Ishikawa (cell line): ENCODE results near the gene NKD1.

ENCODE experiments used
- CEBPB ChIP-seq: IDR thresholded peaks from 2 replicates; pipeline ENCODE4 v1.6.1; 2012
- CREB1 ChIP-seq: IDR thresholded peaks from 2 replicates; pipeline ENCODE4 v1.6.1; 2012; ENCODE audit warnings: low read depth
- EGR1 ChIP-seq: IDR thresholded peaks from 2 replicates; pipeline ENCODE4 v1.6.1; 2012
- EP300 ChIP-seq: IDR thresholded peaks from 2 replicates; pipeline ENCODE4 v1.6.1; 2012; ENCODE audit warnings: borderline replicate concordance
- FOXM1 ChIP-seq: IDR thresholded peaks from 2 replicates; pipeline ENCODE4 v1.6.1; 2012; ENCODE audit warnings: low read depth, borderline replicate concordance
- NFIC ChIP-seq: IDR thresholded peaks from 2 replicates; pipeline ENCODE4 v1.6.1; 2012
- RAD21 ChIP-seq: IDR thresholded peaks from 2 replicates; pipeline ENCODE4 v1.6.1; 2012; ENCODE audit warnings: low read depth
- TAF1 ChIP-seq: IDR thresholded peaks from 2 replicates; pipeline ENCODE4 v1.6.1; 2012; ENCODE audit warnings: low read depth, mild to moderate bottlenecking
- TCF12 ChIP-seq: IDR thresholded peaks from 2 replicates; pipeline ENCODE4 v1.6.1; 2012; ENCODE audit warnings: low read depth
- TEAD4 ChIP-seq: IDR thresholded peaks from 2 replicates; pipeline ENCODE4 v1.6.1; 2012
- YY1 ChIP-seq: IDR thresholded peaks from 2 replicates; pipeline ENCODE4 v1.6.1; 2012; ENCODE audit warnings: low read depth
- ZBTB7A ChIP-seq: IDR thresholded peaks from 2 replicates; pipeline ENCODE4 v1.6.1; 2012; ENCODE audit warnings: low read depth
- TF ChIP-seq, protein P1 (sequence below): IDR thresholded peaks from 2 replicates; pipeline ENCODE4 v1.6.1; 2012
- TF ChIP-seq, protein P2 (sequence below): IDR thresholded peaks from 2 replicates; pipeline ENCODE4 v1.6.1; 2012
- TF ChIP-seq, protein P3 (sequence below): IDR thresholded peaks from 2 replicates; pipeline ENCODE4 v1.6.1; 2012; ENCODE audit warnings: low read depth, mild to moderate bottlenecking

NKD1 gene

DNA sequence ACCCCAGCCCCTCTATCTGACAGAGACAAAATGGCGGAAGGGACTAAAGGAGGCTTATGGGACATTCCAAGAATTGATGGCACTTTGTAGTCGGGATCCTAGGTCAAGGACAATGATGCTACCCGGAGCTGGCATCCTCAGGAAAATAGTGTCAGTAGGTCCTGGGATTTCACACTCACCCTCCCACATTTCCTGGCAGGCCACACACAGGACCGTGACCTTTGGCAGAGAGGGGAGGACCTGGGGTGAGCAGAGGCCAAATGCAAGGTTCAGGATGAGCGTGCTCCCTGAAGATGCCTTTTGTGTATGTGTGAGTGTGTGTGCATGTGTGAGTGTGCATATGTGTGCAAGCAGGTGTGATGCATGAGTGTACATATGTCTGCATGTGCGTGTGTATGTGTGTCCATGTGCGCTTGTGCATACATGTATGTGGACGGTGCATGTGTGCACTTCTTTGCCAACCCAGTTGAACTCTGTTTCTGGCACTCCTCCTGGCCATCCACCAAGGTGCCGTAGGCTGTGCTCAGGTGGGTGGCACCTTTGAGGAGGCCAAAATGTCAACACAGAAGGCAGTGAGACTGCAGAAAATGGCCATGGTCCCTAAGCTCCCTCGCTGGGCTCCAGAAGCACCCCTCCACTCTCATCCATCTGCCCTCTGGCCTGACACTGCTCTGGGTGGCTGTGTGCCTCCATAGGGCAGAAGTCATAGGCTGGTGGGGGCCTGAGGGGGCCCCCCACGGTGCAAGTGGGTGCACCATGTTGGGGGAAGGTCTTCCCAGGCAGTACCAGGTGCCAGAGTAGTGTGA is 72.7 kb downstream of the NKD1 start:
- TF ChIP-seq, protein P1, sequence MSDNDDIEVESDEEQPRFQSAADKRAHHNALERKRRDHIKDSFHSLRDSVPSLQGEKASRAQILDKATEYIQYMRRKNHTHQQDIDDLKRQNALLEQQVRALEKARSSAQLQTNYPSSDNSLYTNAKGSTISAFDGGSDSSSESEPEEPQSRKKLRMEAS: no peak
- TF ChIP-seq TEAD4 (no peak), YY1 (no peak), NFIC (no peak), TCF12 (no peak), CEBPB (no peak), CREB1 (no peak), EP300 (no peak), RAD21 (no peak), FOXM1 (no peak), TAF1 (no peak), EGR1 (no peak), ZBTB7A (no peak)
- TF ChIP-seq, protein P2, sequence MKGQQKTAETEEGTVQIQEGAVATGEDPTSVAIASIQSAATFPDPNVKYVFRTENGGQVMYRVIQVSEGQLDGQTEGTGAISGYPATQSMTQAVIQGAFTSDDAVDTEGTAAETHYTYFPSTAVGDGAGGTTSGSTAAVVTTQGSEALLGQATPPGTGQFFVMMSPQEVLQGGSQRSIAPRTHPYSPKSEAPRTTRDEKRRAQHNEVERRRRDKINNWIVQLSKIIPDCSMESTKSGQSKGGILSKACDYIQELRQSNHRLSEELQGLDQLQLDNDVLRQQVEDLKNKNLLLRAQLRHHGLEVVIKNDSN: no peak
- TF ChIP-seq, protein P3, sequence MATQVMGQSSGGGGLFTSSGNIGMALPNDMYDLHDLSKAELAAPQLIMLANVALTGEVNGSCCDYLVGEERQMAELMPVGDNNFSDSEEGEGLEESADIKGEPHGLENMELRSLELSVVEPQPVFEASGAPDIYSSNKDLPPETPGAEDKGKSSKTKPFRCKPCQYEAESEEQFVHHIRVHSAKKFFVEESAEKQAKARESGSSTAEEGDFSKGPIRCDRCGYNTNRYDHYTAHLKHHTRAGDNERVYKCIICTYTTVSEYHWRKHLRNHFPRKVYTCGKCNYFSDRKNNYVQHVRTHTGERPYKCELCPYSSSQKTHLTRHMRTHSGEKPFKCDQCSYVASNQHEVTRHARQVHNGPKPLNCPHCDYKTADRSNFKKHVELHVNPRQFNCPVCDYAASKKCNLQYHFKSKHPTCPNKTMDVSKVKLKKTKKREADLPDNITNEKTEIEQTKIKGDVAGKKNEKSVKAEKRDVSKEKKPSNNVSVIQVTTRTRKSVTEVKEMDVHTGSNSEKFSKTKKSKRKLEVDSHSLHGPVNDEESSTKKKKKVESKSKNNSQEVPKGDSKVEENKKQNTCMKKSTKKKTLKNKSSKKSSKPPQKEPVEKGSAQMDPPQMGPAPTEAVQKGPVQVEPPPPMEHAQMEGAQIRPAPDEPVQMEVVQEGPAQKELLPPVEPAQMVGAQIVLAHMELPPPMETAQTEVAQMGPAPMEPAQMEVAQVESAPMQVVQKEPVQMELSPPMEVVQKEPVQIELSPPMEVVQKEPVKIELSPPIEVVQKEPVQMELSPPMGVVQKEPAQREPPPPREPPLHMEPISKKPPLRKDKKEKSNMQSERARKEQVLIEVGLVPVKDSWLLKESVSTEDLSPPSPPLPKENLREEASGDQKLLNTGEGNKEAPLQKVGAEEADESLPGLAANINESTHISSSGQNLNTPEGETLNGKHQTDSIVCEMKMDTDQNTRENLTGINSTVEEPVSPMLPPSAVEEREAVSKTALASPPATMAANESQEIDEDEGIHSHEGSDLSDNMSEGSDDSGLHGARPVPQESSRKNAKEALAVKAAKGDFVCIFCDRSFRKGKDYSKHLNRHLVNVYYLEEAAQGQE: no peak

DNA sequence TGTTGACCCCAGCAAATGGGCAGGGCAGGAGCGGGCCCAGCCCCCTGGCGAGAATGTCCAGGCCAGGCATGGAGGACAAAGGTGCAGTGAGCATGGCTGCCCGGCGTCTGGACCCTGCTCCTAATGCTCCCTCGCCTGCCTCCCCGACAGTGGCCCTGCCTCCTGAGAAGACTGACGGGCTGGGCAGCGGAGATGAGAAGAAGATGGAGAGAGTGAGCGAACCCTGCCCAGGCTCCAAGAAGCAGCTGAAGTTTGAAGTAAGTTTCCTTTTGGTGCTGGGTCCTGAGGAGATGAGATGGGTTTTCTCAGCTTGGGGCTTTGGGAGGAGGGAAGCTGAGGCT is 73.2 kb downstream of the NKD1 start:
- no peak for TF ChIP-seq EP300

DNA sequence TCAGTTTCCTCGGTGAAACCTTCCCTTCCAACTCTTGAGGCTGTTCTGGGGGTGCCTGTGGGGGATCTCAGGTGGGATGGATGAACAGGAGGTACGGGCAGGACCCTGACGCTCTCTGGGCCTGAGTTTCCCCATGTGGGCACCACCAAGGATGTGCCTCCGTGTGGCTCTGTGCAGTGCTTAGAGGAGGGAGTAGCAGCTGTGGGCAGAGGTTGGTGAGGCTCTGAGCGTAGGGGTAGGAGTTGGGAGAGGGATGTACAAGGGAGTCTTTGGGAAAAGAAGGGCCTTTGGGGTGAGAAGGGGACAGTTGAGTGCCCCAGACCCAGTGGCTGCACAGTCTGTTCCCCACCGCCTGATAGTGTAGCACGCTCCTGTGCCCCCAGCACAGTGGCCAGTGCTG is 73.8 kb downstream of the NKD1 start:
- TF ChIP-seq FOXM1 (no peak), YY1 (no peak), RAD21 (no peak)
- TF ChIP-seq, protein P1: no peak

DNA sequence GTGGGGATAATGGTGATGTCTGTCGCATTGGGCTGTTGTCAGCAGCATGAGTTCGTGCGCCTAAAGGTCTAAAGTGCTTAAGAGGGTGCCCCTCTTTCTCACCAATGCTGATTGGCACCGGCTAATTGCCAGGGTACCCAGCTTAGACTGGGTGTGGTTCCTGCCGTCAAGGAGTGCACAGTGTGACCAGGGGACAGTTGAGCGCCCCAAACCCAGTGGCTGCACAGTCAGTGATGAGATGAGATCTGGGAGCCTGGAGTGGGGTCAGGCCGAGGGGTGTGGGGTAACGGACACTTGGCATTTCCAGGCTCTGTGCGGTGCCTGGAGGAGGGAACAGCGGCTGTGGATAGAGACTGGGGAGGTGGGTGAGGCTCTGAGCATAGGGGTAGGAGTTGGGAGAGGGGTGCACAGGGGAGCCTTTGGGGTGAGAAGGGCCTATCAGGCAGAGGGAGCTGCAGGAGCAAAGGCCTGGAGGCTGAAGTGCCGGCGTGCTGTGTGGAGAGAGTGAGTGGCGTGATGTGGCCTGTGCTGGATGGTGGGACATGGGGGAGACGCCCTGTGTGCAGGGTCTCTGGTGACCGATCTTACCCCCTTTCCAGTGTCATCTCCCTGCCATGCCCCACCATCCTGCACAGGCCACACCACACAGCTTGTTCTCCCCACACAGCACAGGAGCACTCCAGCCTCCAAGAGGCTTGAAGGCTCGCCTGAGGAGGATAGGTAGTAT is 74.6 kb downstream of the NKD1 start:
- TF ChIP-seq FOXM1 (no peak), CEBPB (no peak), RAD21 (no peak), CREB1 (no peak), EGR1 (no peak)
- TF ChIP-seq, protein P3: no peak
- TF ChIP-seq, protein P1: no peak

DNA sequence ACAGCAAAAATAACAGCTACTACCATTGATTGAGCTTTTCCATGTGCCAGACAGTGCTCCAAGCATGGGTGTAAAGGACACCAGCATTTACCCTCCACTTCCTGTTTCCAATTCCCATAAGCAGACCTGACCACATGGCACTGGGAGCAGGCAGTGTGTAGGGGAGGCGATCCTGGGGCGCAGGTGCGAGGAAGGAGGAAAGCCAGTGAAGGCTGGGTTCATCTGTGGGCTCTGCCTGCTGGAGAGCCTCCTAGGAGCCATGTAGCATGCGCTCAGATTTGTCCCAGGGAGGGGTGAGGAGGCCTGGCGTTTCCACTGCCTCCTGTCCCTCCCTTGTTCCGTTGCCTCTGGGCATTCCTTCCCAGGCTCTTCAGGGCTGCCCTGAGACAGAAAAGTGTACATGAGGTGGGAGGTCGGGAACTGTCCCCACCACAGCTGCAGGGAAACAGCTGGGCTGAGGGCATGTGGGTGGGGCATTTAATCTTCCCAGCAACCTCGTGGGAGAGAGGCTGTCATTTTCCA is 76.3 kb downstream of the NKD1 start:
- TF ChIP-seq, protein P1: no peak
- TF ChIP-seq EP300: no peak
- TF ChIP-seq ZBTB7A: no peak
- TF ChIP-seq, protein P3: no peak
- TF ChIP-seq EGR1: no peak
- no peak for TF ChIP-seq FOXM1
- TF ChIP-seq TCF12: no peak
- TF ChIP-seq YY1: no peak
- TF ChIP-seq TAF1: no peak
- TF ChIP-seq, protein P2: no peak
- TF ChIP-seq NFIC: no peak
- no peak for TF ChIP-seq RAD21
- no peak for TF ChIP-seq CREB1
- no peak for TF ChIP-seq TEAD4
- no peak for TF ChIP-seq CEBPB
